Activated CD4-positive, alpha-beta memory T cell treated with anti-CD3 and anti-CD28 coated beads, Interleukin-2, amount 10 ng/mL, durations not matched to agents 7 days and 5 days (primary cell): Measurements from ENCODE around the gene IDH3A. TPM values are rescaled to one million over a fixed set of nuclear protein-coding genes. Genes with fewer than 3 reads are reported as not detected.
"Not testable (repeated sequence)": the region's sequence is repeated elsewhere in the genome, so short reads cannot be mapped to it uniquely, and the experiment has no call there.

Experiments
- CTCF ChIA-PET: fragments of 350-600 bp; sonication (Branson Sonifier 250); formaldehyde crosslinking; loops from one replicate; lab custom pipeline; 2021; ENCODE audit warnings: antibody characterized with exemption, inconsistent platforms; lab: Charles Lee
- POLR2A ChIA-PET: fragments of 350-600 bp; sonication (Branson Sonifier 250); formaldehyde crosslinking; loops from one replicate; lab custom pipeline; 2021; ENCODE audit warnings: antibody characterized with exemption; lab: Charles Lee
- DNase-seq: peaks from one replicate; pipeline ENCODE4 v3.0.0-alpha.2; 2020
- H3K27ac Mint-ChIP-seq: one replicate; pipeline ENCODE4 v1.8.0; 2021; ENCODE audit warnings: mild to moderate bottlenecking, mixed read lengths
- H3K27me3 Mint-ChIP-seq: one replicate; pipeline ENCODE4 v1.8.0; 2021; ENCODE audit warnings: mixed read lengths
- H3K36me3 Mint-ChIP-seq: one replicate; pipeline ENCODE4 v1.8.0; 2021; ENCODE audit warnings: low read depth, mixed read lengths
- H3K4me1 Mint-ChIP-seq: one replicate; pipeline ENCODE4 v1.8.0; 2021; ENCODE audit warnings: mixed read lengths
- H3K4me3 Mint-ChIP-seq: one replicate; pipeline ENCODE4 v1.8.0; 2021; ENCODE audit warnings: mild to moderate bottlenecking, mixed read lengths
- H3K9me3 Mint-ChIP-seq: one replicate; pipeline ENCODE4 v1.8.0; 2021; ENCODE audit warnings: mixed read lengths
- total RNA-seq, 2 experiments: library from RNA; stranded (reverse); gene quantifications; one replicate each; pipeline ENCODE4 v1.2.3, GENCODE V29; 2021

Gene IDH3A
- total RNA-seq, 2 experiments from 2014 or later = 73.5 to 85.0 TPM

GRCh38 chr15:78151075-78151474, 1.9 kb downstream of the IDH3A start:
- H3K27me3 Mint-ChIP-seq, DNase-seq, H3K27ac Mint-ChIP-seq, H3K9me3 Mint-ChIP-seq: not testable (repeated sequence)
- Mint-ChIP-seq H3K4me3 (peak overlapping the region; percentile 86), H3K4me1 (peaks cover 42% of the 10 kb centered on the region), H3K36me3 (peaks cover 30% of the 10 kb centered on the region)
- ChIA-PET CTCF (interaction anchor here (0.7 to 2.1 kb wide), 3 partner anchors 10 to 43 kb away, joined by 5 to 7 read pairs (median 7); partner anchors contain the start of gene CIB2), POLR2A (interaction anchor here (0.7 to 4.2 kb wide), 4 partner anchors 10 to 149 kb away, joined by 3 to 29 read pairs (median 9); partner anchors contain the start of gene SKIC8)

- H3K4me3 Mint-ChIP-seq = no peak overlapping the region
- POLR2A ChIA-PET = no interaction called here
- peaks cover 51% of the 10 kb centered on the region for H3K36me3 Mint-ChIP-seq
- DNase-seq = no peak
- H3K9me3 Mint-ChIP-seq = no peaks in the 10 kb centered on the region
- H3K4me1 Mint-ChIP-seq = peaks cover 31% of the 10 kb centered on the region
- H3K27ac Mint-ChIP-seq = no peak overlapping the region
- no peaks in the 10 kb centered on the region for H3K27me3 Mint-ChIP-seq
- CTCF ChIA-PET = interaction anchor here (1.3 kb wide), 1 partner anchor 21 kb away, joined by 4 read pairs; no protein-coding TSS in a partner anchor
These were observed 5.8 kb downstream of the IDH3A start for GRCh38 chr15:78154955-78155354.

DNA sequence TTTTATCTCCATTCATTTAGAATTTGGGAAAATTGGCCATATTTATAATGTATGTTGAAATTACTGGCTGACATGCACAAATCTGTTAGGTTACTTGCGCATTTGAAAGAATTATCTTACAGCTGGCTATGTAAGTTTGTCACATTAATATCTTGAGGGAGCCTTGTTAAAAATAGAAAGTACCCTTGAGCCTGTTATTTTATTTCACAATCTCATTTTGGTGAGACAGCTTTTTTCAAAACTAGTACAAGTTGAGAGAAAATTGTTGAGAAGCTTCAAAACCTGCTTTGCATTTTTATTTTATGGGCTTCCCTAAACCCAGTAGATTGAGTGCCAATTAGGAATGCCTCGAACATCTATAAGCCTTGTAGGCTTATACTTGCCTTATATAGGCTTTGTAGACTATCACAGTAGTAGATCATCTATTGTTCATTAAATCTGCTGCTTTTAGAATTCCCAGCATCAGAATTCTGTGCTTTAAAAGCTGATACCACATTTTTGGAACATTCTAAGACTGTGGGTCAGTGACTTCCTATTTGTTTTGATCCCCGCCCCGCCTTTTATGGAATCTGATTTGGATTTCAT, 6.3 kb downstream of the IDH3A start:
- POLR2A ChIA-PET = no interaction called here
- CTCF ChIA-PET = interaction anchor here (1.1 to 1.3 kb wide), 2 partner anchors 21 to 43 kb away, joined by 3 to 4 read pairs; no protein-coding TSS in a partner anchor

DNA sequence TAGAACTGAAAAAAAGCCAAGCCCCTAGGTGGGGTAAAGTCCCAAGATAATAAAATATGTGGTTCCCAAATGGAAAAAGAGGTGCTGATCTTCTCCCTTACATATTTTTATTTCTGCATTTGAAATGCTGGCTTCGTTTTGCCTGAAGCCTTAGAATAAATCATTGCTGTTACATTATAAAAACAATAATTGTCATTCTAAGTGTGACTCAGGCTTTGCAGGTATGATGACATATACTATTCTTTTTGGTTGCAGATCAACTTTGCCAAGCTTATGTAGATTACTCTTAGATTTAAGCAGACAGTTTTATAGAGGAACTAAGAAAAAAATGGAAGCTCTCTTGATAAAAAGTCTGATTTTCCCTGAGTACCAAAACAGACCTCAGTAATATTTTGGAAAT, 7.5 kb downstream of the IDH3A start:
- POLR2A ChIA-PET = no interaction called here
- peaks cover 51% of the 10 kb centered on the region for H3K36me3 Mint-ChIP-seq
- CTCF ChIA-PET = interaction anchor here (1.1 kb wide), 1 partner anchor 44 kb away, joined by 3 read pairs; no protein-coding TSS in a partner anchor

More for the DNA sequence above, 6.3 kb downstream of the IDH3A start:
- Mint-ChIP-seq H3K4me1 (peaks cover 26% of the 10 kb centered on the region), H3K27ac (no peak overlapping the region), H3K27me3 (no peaks in the 10 kb centered on the region), H3K36me3 (peaks cover 52% of the 10 kb centered on the region), H3K9me3 (no peaks in the 10 kb centered on the region), H3K4me3 (no peak overlapping the region)
- DNase-seq = no peak

DNA sequence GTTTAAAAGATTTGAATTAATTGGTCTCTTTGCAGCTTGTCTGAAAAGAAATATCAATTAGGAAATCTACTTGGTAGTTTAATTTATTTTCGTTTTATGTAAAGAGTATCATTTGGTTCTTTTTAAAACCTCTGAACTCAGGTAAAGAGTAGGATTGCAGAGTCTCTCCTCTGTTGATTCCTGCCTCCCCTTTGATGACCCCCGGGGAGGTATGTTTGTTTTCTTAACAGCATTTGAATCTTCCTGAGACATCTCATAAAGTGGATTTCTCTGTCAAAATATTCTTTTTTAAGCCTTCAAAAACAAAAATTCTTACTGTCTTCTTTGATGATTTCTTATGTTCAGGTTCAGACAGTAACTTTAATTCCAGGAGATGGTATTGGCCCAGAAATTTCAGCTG, 8.0 kb downstream of the IDH3A start:
- Mint-ChIP-seq H3K9me3 (no peaks in the 10 kb centered on the region), H3K27me3 (no peaks in the 10 kb centered on the region), H3K36me3 (peaks cover 56% of the 10 kb centered on the region), H3K27ac (no peak overlapping the region), H3K4me3 (no peak overlapping the region), H3K4me1 (peaks cover 23% of the 10 kb centered on the region)
- DNase-seq = no peak
- ChIA-PET POLR2A (no interaction called here), CTCF (no interaction called here)

More for the DNA sequence above, 7.5 kb downstream of the IDH3A start:
- DNase-seq = no peak
- H3K4me3 Mint-ChIP-seq = no peak overlapping the region
- no peaks in the 10 kb centered on the region for H3K9me3 Mint-ChIP-seq
- H3K27me3 Mint-ChIP-seq = no peaks in the 10 kb centered on the region
- H3K4me1 Mint-ChIP-seq = peaks cover 18% of the 10 kb centered on the region
- no peak overlapping the region for H3K27ac Mint-ChIP-seq

DNA sequence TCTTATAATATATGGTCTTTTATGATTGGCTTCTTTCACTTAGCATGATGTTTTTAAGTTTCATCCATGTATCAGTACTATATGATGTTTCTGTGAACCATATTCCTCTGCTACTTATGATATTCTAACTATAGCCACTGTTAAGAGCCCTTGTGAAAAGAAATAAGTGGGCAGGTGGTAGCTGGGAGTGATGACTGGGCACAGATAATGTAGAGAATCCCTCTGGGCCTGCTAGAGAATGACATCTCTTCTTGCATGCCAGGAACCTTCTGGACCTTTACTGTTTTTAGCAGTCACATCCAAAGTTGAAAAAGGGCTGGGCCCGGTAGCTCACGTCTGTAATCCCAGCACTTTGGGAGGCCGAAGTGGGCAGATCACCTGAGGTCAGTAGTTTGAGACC, 10.2 kb downstream of the IDH3A start:
- POLR2A ChIA-PET = interaction anchor here (0.6 kb wide), 1 partner anchor 28 kb away, joined by 5 read pairs; no protein-coding TSS in a partner anchor

DNA sequence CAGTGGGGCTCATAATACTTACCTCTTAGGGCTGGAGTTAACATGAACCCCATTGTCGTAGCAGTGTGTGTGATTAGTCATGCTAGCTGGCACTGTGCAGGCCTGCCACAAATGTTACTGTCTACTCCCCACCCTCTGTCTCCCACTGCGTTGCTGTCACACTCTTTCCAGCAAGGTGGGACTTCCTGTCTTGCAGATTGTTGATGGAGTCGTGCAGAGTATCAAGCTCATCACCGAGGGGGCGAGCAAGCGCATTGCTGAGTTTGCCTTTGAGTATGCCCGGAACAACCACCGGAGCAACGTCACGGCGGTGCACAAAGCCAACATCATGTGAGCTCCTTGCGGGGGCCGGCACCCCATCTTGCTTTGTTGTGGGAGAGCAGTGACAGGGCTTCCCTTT, 12.9 kb downstream of the IDH3A start:
- H3K27ac Mint-ChIP-seq = peak overlapping the region; percentile 58
- no peaks in the 10 kb centered on the region for H3K9me3 Mint-ChIP-seq
- no peak overlapping the region for H3K4me3 Mint-ChIP-seq
- ChIA-PET CTCF (interaction anchor here (2.2 kb wide), 1 partner anchor 33 kb away, joined by 12 read pairs; no protein-coding TSS in a partner anchor), POLR2A (interaction anchor here (0.6 to 2.4 kb wide), 2 partner anchors 12 to 43 kb away, joined by 3 to 10 read pairs; partner anchors contain the start of gene IDH3A)
- H3K27me3 Mint-ChIP-seq = no peaks in the 10 kb centered on the region
- DNase-seq = peak; percentile 46
- peaks cover 18% of the 10 kb centered on the region for H3K4me1 Mint-ChIP-seq
- peaks cover 63% of the 10 kb centered on the region for H3K36me3 Mint-ChIP-seq

More for the DNA sequence above, 10.2 kb downstream of the IDH3A start:
- Mint-ChIP-seq H3K4me1 (peaks cover 13% of the 10 kb centered on the region), H3K36me3 (peaks cover 61% of the 10 kb centered on the region), H3K4me3 (no peak overlapping the region), H3K9me3 (no peaks in the 10 kb centered on the region), H3K27me3 (no peaks in the 10 kb centered on the region), H3K27ac (no peak overlapping the region)
- CTCF ChIA-PET = no interaction called here
- no peak for DNase-seq

GRCh38 chr15:78164010-78164409, 14.8 kb downstream of the IDH3A start:
- peaks cover 71% of the 10 kb centered on the region for H3K36me3 Mint-ChIP-seq
- DNase-seq = no peak
- CTCF ChIA-PET = no interaction called here
- peaks cover 28% of the 10 kb centered on the region for H3K4me1 Mint-ChIP-seq
- no peak overlapping the region for H3K4me3 Mint-ChIP-seq
- no peaks in the 10 kb centered on the region for H3K9me3 Mint-ChIP-seq
- H3K27ac Mint-ChIP-seq = no peak overlapping the region
- H3K27me3 Mint-ChIP-seq = no peaks in the 10 kb centered on the region
- POLR2A ChIA-PET = no interaction called here

DNA sequence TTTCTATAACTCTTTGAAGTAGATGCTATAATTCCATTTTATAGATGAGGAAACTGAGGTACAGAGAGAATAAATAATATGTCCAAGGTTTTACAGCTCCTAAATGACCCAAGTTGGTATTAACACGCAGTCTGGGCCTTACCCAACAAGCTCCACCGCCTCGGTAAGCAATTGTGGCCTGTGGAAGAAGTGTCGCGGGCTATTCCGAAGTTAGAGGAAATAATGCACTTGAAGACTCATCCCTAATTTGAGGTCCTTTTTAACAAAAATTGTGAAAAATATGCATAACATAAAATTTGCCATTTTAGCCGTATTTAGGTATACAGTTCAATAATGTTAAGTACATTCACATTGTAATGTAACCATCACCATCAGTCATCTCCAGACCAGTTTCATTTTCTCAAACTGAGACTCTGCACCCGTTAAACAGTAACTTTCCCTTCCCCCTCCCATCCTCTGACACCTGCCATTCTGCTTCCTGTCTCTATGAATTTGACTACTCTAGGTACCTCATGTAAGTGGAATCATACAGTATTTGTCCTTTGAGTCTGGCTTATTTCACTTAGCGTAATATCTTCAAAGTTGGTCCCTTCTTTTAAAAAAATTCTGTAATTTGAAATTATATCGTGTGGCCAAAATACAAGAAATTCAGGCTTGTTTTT, 18.2 kb downstream of the IDH3A start:
- Mint-ChIP-seq H3K4me3 (peak overlapping the region; percentile 40), H3K4me1 (peaks cover 36% of the 10 kb centered on the region), H3K36me3 (peaks cover 81% of the 10 kb centered on the region), H3K27me3 (no peaks in the 10 kb centered on the region), H3K27ac (peak overlapping the region; percentile 71), H3K9me3 (no peaks in the 10 kb centered on the region)
- peak; percentile 53 for DNase-seq
- ChIA-PET CTCF (interaction anchor here (1.0 to 1.8 kb wide), 4 partner anchors 10 to 208 kb away, joined by 3 to 7 read pairs (median 4); partner anchors contain the start of gene CIB2), POLR2A (interaction anchor here (1.4 to 4.6 kb wide), 2 partner anchors 18 to 37 kb away, joined by 3 to 29 read pairs; partner anchors contain the start of genes CIB2 and IDH3A)

DNA sequence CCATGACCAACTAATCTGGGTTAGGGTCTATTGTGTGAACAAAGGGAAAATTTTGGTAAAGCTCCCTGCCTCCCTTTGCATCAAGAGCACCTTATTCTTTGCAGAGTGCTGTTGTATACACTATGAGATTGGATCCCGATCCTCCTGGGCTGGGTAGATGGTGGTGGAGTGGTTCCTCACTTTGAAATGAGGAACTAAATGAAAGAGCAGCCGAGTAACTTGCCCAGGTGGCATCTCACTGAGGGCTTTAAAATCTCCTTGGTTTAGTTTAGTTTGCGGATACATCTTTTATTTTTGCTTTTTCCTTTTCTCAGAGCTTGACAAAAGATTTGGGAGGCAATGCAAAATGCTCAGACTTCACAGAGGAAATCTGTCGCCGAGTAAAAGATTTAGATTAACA, 19.4 kb downstream of the IDH3A start:
- no peak for DNase-seq
- Mint-ChIP-seq H3K9me3 (no peaks in the 10 kb centered on the region), H3K27me3 (no peaks in the 10 kb centered on the region), H3K36me3 (peaks cover 81% of the 10 kb centered on the region), H3K27ac (peak overlapping the region; percentile 31), H3K4me3 (no peak overlapping the region), H3K4me1 (peaks cover 46% of the 10 kb centered on the region)
- CTCF ChIA-PET = interaction anchor here (1.0 to 1.8 kb wide), 3 partner anchors 9 to 37 kb away, joined by 3 to 7 read pairs (median 4); partner anchors contain the start of gene CIB2
- POLR2A ChIA-PET = interaction anchor here (1.3 to 4.6 kb wide), 3 partner anchors 19 to 60 kb away, joined by 3 to 29 read pairs (median 4); partner anchors contain the start of genes CIB2 and IDH3A

DNA sequence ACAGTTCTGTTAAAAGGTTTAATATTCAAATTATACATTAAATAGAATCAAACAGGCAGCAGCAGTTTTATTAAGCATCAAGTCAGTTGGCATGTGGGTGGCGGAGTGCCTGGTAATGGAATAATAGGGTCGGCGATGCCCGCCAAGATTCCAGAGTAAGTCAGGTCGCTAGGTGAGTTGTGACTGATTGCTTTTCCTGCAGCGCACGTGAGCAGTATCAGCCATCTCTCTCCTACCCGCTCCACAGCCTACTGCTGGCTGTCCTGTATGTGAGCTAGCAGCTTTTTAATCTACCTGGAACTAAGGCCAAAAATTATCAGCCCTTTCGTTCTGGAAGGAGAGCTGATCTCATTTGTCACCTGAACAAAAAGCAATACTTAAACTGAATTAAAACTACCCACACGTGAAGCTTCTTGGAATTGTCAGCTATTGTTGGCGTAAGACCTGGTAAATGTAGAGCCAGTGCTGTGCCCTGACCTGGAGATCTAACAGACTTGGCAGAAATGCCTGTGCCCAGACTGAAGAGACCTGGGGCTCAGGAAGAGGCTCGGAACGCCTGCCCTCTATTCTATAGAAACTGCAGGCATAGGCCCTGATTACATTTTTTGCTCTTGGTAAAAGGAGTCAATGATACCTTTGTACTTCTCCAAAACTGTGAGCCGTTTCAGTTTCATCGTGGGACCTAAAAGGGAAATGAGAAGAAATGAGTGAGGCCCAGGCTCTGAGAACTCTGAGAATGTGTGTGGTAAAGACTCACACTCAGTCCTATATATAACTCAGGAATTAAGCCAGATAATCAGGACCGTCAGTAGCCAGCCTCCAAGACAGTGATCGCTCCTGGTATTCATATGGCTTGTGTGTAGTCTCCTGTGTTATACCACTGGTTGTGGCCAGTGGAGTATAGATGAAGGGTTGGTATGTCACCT, 21.9 kb downstream of the IDH3A start:
- Mint-ChIP-seq H3K4me1 (peaks cover 58% of the 10 kb centered on the region), H3K9me3 (no peaks in the 10 kb centered on the region), H3K27ac (peak overlapping the region; percentile 32), H3K27me3 (no peaks in the 10 kb centered on the region), H3K36me3 (peaks cover 66% of the 10 kb centered on the region), H3K4me3 (no peak overlapping the region)
- DNase-seq = no peak
- ChIA-PET POLR2A (interaction anchor here (1.7 kb wide), 1 partner anchor 22 kb away, joined by 8 read pairs; the partner anchor contains the start of gene IDH3A), CTCF (interaction anchor here (0.7 to 3.9 kb wide), 3 partner anchors 24 to 40 kb away, joined by 3 to 16 read pairs (median 4); partner anchors contain the start of gene CIB2)
